ENCODE measurements around the gene AK2. TPM values are rescaled to one million over a fixed set of nuclear protein-coding genes. Genes with fewer than 3 reads are reported as not detected.

The AK2 gene
- 277 and 291 TPM in 2 replicates for total RNA-seq

DNA sequence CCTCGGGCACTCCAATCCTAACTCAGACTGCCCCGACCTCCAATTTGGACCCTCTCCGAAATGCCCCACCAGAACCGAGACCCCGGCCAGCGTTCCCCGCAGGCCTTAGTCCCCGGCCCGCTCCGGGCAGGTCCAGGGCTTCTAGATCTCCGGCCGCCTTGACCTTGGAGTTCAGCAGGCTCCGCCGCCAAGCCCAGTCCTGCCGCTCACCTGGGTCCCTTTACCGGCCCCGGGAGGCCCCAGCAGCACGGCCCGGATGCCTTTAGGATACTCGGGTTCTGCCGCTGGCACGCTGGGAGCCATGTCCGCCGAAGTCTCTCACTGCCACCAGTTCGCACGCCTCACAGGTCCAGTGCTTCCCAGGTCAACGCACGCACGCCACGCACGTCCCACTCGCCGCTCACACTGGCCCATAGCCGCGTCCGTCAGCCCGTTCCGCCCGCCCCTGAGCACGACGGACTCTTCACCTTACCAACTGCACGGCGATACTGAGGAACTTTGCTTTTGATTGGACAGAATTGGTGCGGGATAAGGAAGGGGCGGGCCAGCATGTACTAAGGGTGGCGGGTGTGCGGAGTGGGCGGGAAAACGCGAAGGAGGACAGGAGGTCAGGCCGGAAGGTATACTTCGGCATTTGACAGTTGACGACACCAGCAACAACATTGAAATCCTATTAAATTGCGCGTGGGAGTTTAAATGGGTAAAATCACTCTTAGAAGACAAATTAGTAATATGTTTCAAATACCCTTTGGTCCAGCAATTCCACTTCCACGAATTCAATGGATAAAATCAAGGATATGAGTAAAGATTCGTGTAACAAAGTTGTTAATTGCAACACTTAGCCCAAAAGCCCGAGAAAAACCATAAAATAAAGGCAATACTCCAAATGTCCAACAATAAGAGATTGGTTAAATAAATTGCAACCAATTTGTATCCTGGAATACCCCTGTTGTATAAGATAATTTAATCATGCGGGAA is at the start of gene AK2:
Gene AK2, minus strand, starts transcription at position 358 of the 978 bp plus-strand sequence. Its CDS starts 55 bp downstream, at position 303.

DNA sequence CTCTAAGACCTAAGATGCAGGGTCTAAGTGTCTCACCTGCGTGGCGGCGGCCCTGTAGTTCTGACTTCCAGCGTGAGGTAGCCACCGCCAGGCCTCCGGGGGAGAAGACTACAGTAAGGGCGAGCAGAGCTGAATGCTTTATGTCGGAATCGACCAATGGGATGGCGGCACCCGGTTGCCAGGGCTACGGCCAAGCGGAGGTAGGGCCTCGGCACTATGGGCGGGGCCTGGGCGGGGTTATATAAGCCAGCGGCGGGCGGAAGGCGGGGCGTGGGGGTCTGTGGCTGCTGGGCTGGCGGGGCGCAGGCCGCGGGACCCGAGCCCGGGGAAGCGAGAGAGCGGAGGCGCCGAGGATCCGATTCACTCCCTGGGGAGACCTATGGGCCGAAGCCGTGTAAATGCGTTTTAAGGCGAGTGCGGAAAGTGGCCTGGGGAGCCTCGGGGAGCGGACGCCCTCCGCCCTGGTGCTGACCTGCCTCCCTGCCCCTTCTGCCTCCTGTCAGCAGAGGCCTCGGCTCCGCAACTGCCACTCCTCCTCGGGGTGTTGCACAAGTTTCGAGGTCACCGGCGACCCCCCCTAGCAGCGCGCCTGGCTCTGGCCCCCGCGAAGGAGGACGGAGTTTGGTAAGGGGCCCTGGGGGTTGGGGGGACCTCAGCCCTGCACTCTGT is 44.3 kb upstream of the AK2 start, which contains the start of gene AZIN2:
Gene AZIN2, plus strand, starts transcription at position 269 of the 669 bp plus-strand sequence. CDS start 1,097 bp downstream, outside the sequence.

DNA sequence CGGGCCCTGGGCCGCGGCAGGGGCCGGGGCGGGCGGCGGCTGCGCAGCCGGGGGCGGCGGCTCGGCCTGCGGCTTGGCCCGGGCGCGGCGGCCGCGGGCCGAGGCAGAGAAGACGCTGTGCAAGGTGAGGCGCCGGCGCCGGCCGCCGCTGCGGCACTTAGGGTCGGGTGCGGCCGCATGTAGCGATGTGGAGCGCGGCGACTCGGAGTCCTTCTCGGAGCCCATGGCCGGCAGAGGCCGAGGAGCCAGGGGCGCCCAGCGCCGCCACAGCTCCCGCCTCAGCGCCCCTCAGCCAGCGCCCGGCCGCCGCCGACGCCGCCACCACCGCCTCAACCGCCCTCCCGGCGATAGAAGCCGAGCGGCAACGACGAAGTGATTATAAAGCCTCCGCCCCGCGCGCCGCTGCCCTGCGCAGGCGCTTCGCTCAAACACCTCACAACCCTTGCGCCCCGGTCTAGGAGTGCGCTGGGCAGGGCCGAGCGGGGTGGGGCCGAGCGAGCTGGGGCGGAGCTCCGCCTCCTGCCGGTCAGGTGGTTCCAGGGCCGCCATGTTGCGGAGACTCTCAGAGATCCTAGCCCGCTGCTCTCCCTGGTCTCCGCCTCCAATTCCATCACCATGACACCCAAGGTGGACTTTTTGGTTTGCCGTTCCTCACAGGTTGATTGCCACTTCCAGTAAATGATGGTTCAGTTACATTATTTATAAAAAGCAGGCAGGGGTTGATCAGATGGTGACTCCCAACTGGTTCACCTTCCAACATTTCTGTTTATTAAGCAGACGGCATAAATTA is 72.0 kb downstream of the AK2 start, which contains the start of gene RNF19B:
Gene RNF19B, minus strand, starts transcription at position 349 of the 790 bp plus-strand sequence. Its CDS starts 124 bp downstream, at position 225.

Other genes starting within 250 kb of the AK2 start
- gene YARS1, start 219.5 kb downstream of the AK2 start, total RNA-seq = 137 and 149 TPM in 2 replicates
- gene S100PBP, start 219.2 kb downstream of the AK2 start, total RNA-seq = 40.3 and 48.7 TPM in 2 replicates
- gene FNDC5, start 166.0 kb downstream of the AK2 start, total RNA-seq = 0.13 TPM in 1 of 2 replicates, not detected in the other
- gene HPCA, start 150.4 kb downstream of the AK2 start, total RNA-seq = not detected in 2 replicates
- 29.5 and 39.7 TPM in 2 replicates for gene TMEM54, start 135.5 kb downstream of the AK2 start, total RNA-seq
- gene RNF19B, start 72.1 kb downstream of the AK2 start, total RNA-seq = 34.2 and 36.6 TPM in 2 replicates
- gene AZIN2, start 44.3 kb upstream of the AK2 start, total RNA-seq = 1.2 and 1.4 TPM in 2 replicates
- 2.7 and 3.2 TPM in 2 replicates for gene TRIM62, start 145.2 kb upstream of the AK2 start, total RNA-seq
- gene ZNF362, start 219.6 kb upstream of the AK2 start, total RNA-seq = 7.3 and 9.5 TPM in 2 replicates